Right cardiac atrium (tissue), 5 donors: Measurements from ENCODE around the gene TMPRSS11E. TPM values are rescaled to one million over a fixed set of nuclear protein-coding genes. Genes with fewer than 3 reads are reported as not detected.

Experiments used
- polyA plus RNA-seq: library from polyadenylated mRNA; stranded (reverse); fragments of 200-250 nt; gene quantifications from one replicate; pipeline ENCODE4 v1.2.3, GENCODE V29; 2013
- total RNA-seq, 4 donors: library from RNA; stranded (reverse); fragmentation: NEBNext Ultra II Directional; extraction: Animal tissue kit (Norgen Biotek cat#: 25700); gene quantifications; one replicate each; pipeline ENCODE4 v1.2.1, GENCODE V29; 2021
- donor health status: healthy with polysubstance abuse.
- donor health status: DM: no; HTN: yes; CAD: no.
- donor health status: DM: no; HTN: no; CAD: no.
- donor health status: DM: no; HTN: yes; CAD: no; lungs with severe emphysema.
- donor health status: DM: yes; HTN: yes; CAD: no.

TMPRSS11E gene
- total and polyA plus RNA-seq, 5 donors: not detected

Other genes starting within 250 kb of the TMPRSS11E start
- not detected for gene TMPRSS11B, start 201.8 kb upstream of the TMPRSS11E start, total RNA-seq
- gene TMPRSS11B, start 201.8 kb upstream of the TMPRSS11E start, polyA plus RNA-seq: 0.05 TPM
- 10 to 100 TPM; 51.2 to 64.1 (median 57.6) TPM for gene YTHDC1, start 97.4 kb upstream of the TMPRSS11E start, total RNA-seq
- gene YTHDC1, start 97.4 kb upstream of the TMPRSS11E start, polyA plus RNA-seq: 36.4 TPM
- gene UGT2B17, start 128.9 kb downstream of the TMPRSS11E start, total RNA-seq: under 1 TPM in 1 of 4 donors, not detected in 3; 0.12 TPM
- gene UGT2B17, start 128.9 kb downstream of the TMPRSS11E start, polyA plus RNA-seq: 0.05 TPM
- gene UGT2B15, start 223.2 kb downstream of the TMPRSS11E start, total RNA-seq: not detected
- gene UGT2B15, start 223.2 kb downstream of the TMPRSS11E start, polyA plus RNA-seq: not detected